ENCODE measurements around the gene ZNF644.

The ZNF644 gene

GRCh38 chr1:91020967-91021685 lies 709 bp downstream of the ZNF644 start:
- peak; percentile 46 for DNase-seq (ENCODE audit: low spot score)

DNA sequence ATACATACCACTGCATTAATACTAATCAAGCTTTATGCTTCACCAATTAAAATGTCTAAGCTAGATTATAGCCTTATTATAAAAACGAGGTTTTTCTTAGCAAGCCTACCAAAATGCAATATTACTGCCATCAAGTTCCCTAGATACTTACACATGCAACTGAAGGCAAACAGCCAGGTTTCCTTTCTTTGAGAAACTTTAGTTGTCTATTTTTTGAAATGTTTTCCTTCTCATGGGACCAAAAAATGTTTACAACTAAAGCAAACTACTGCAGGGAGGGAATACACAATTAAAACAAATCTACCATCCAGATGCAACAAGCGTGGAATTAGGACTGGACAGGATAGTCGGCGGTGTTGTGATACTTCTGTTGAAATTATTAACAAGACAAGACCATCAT lies 1.3 kb downstream of the ZNF644 start:
- DNase-seq (ENCODE audit: low spot score) = no peak

DNA sequence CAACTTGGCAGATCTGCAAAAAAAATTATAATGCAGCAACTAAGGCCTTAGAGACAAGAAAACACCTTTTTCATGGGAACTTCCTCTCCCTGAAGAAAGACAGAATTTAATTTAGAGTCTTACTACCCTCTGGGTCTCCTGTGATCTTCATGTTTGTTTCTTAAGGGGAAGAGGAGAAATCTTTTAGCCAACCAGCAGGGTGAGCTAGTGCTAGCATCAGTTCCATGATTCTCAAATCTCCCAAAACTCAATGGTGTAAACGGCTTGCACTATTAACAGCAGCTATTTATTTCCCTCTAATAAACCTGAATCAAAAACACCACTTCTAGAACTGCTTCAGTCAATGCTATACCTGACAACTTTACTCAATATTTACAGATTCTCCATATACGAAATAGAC lies 3.8 kb downstream of the ZNF644 start:
- DNase-seq (ENCODE audit: low spot score) = peak; percentile 38

GRCh38 chr1:91015794-91016550 lies 5.9 kb downstream of the ZNF644 start:
- no peak for DNase-seq (ENCODE audit: low spot score)

GRCh38 chr1:91015358-91015780 lies 6.5 kb downstream of the ZNF644 start:
- no peak for DNase-seq (ENCODE audit: low spot score)

GRCh38 chr1:91014475-91014874 lies 7.4 kb downstream of the ZNF644 start:
- no peak for DNase-seq (ENCODE audit: low spot score)

- DNase-seq (ENCODE audit: low spot score) = no peak
Measured at GRCh38 chr1:91013302-91013701, 8.5 kb downstream of the ZNF644 start.

DNA sequence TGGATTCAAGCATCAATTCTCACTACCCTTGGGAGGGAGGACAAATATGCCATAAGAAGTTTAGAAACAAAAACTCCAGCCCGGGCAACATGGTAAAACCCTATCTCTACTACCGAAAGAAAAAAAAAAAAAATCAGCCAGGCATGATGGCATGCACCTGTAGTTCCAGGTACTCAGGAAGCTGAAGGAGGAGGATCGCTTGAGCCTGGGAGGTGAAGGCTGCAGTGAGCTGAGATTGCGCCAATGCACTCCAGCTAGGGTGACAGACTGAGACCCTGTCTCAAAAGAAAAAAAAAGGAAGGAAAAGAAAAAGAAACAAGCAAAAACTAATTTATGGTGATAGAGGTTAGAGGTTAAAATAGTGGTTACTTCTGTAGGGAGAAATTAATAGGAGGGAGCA lies 9.6 kb downstream of the ZNF644 start:
- no peak for DNase-seq (ENCODE audit: low spot score)

DNA sequence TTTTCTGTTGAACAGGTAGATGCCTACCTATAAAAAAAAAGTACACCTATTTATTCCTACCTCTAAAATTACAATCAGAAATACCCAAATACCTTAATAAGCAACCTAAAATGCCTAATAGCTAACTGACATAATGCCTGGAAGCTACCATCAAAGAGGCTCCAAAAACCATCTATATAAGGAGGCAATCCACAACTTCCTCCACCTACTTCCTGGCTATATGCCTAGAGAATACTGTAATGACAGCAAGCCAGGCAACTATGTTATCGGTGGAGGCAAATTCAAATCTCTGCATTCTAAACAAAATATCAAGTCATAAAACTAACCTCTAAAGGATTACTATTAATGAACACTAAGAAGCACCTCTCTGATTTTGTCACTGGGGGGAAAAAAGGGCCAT lies 10.1 kb downstream of the ZNF644 start:
- DNase-seq (ENCODE audit: low spot score) = no peak

DNA sequence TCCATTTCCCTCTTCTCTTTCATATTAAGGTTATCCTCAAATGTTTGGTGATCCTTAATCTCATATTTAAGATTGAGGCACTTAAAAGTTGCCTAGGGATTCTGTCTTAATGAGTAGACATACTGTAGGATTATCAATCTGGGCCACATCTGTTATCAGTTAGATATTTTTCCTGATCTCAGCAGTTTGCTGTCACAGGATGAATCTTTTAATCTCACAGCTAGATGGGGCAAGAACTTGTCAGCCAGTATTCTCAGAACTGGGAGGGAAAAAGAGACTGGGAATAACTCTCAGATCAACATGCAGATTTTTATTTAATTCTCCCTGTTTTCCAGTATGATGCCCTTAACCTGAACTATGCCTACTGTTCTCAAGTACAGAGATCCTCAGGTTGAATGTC lies 14.0 kb downstream of the ZNF644 start:
- DNase-seq (ENCODE audit: low spot score) = no peak

GRCh38 chr1:91007092-91007491 lies 14.7 kb downstream of the ZNF644 start:
- no peak for DNase-seq (ENCODE audit: low spot score)

- no peak for DNase-seq (ENCODE audit: low spot score)
Measured at GRCh38 chr1:91006113-91006908, 15.5 kb downstream of the ZNF644 start.

DNA sequence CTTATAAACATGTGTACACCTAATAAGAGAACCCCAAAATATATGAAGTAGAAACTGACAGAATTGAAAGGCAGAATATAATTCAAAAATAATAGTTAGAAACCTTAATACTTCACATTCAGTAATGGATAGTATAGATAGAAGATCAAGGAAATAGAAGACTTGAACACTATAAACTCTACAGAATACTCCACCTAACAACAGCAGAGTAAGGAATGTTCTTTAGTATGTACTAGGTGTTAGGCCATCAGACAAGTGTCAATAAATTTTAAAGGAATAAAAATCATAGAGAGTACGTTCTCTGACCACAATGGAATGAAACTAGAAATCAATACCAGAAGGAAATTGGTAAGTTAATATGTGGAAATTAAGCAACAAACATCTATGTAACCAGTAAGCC lies 16.6 kb downstream of the ZNF644 start:
- no peak for DNase-seq (ENCODE audit: low spot score)

DNA sequence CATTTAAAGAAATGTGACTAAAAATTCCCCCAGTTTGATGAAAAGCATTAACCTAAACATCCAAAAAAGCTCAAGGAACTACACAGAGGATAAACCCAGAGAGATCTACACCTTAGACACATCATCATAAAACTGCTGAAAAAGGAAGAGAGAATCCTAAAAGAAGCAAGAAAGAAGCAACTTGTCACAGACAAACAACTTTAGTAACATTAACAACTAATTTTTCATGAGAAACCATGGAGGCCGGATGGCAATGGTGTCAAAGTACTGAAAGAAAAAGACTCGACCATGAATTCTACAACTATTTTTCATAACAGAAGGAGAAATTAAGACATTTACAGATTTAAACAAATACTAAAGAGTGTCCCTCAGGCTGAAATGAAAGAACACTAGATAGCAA lies 17.7 kb downstream of the ZNF644 start:
- no peak for DNase-seq (ENCODE audit: low spot score)

DNA sequence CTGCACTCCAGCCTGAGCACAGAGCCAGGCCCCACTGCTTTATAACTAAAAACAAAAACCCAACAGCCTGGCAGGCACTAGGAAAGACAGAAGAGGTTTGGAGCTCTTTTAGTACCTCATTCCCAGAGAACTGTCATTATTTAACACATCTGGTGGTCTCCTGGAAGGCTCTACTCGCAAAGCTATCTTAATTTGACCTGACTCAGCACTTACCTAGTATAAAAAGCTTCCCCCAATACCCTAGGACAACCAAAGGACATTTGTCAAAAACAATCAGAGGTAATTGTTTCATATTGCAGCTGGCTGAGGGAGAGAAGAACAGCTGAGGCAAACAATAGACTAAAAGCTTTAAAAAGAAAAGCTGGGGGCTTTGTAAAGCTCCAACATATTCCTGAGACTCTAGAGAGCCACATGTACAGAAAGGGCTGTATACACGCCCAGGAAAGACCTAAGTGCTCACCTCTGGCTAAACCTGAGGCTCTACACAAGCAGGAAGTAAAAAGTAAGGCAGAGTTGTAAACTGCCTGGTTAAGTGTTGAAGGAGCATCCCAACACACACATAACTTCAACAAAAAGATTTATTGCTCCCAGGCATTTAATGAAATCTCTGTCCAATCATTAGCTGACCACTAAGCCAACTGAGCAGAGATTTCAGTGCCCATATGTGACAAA lies 25.0 kb downstream of the ZNF644 start:
- no peak for DNase-seq (ENCODE audit: low spot score)

- DNase-seq (ENCODE audit: low spot score) = no peak
Measured at GRCh38 chr1:90995311-90995894, 26.4 kb downstream of the ZNF644 start.

GRCh38 chr1:90994461-90994860 lies 27.4 kb downstream of the ZNF644 start:
- no peak for DNase-seq (ENCODE audit: low spot score)

- DNase-seq (ENCODE audit: low spot score) = no peak
Measured at GRCh38 chr1:90993245-90993644, 28.6 kb downstream of the ZNF644 start.

GRCh38 chr1:90990779-90991178 lies 31.1 kb downstream of the ZNF644 start:
- DNase-seq (ENCODE audit: low spot score) = no peak

GRCh38 chr1:90989990-90990389 lies 31.8 kb downstream of the ZNF644 start:
- DNase-seq (ENCODE audit: low spot score) = no peak

- DNase-seq (ENCODE audit: low spot score) = no peak
Measured at GRCh38 chr1:90989302-90989701, 32.5 kb downstream of the ZNF644 start.

- DNase-seq (ENCODE audit: low spot score) = no peak
Measured at GRCh38 chr1:90987841-90988240, 34.0 kb downstream of the ZNF644 start.
